HepG2 (cell line): Measurements from ENCODE around the gene VSIG10L2. TPM values are rescaled to one million over a fixed set of nuclear protein-coding genes. Genes with fewer than 3 reads are reported as not detected.

ENCODE experiments used
- ATAD3A ChIP-seq: sonication (generic); formaldehyde crosslinking; IDR thresholded peaks from 2 replicates; pipeline ENCODE4 v1.4.0; 2020; ENCODE audit warnings: missing genetic modification reagents
- ESRRA ChIP-seq: sonication (generic); formaldehyde crosslinking; IDR thresholded peaks from 2 replicates; pipeline ENCODE4 v1.5.1; 2020; ENCODE audit warnings: mild to moderate bottlenecking, low read depth, missing genetic modification reagents
- EZH2 ChIP-seq: conservative IDR thresholded peaks from 2 replicates; pipeline ENCODE4 v1.6.1; 2012; ENCODE audit warnings: mild to moderate bottlenecking, low read depth, low read length, moderate library complexity
- HHEX ChIP-seq: IDR thresholded peaks from 2 replicates; pipeline ENCODE4 v1.6.1; 2016; ENCODE audit warnings: control low read depth
- KMT2B ChIP-seq: IDR thresholded peaks from 2 replicates; pipeline ENCODE4 v1.6.1; 2016; ENCODE audit warnings: missing genetic modification reagents, missing compliant biosample characterization
- NR2F2 ChIP-seq: IDR thresholded peaks from 2 replicates; pipeline ENCODE4 v1.6.1; 2012; ENCODE audit warnings: low read depth, inconsistent platforms, borderline replicate concordance
- PCBP1 ChIP-seq: fragments of 200-400 bp; formaldehyde crosslinking; IDR thresholded peaks from 2 replicates; pipeline ENCODE4 v1.6.1; 2017; ENCODE audit warnings: mild to moderate bottlenecking, low read depth, low read length, borderline replicate concordance
- REPIN1 ChIP-seq: sonication (generic); formaldehyde crosslinking; IDR thresholded peaks from 2 replicates; pipeline ENCODE4 v1.8.0; 2022; ENCODE audit warnings: missing genetic modification reagents, low read depth, mild to moderate bottlenecking, borderline replicate concordance
- SMAD3 ChIP-seq: sonication (generic); formaldehyde crosslinking; IDR thresholded peaks from 2 replicates; pipeline ENCODE4 v1.4.0; 2020; ENCODE audit warnings: missing genetic modification reagents
- SRSF4 ChIP-seq: fragments of 200-400 bp; formaldehyde crosslinking; IDR thresholded peaks from one replicate; pipeline ENCODE4 v1.6.1; 2018; ENCODE audit warnings: mild to moderate bottlenecking, low read depth, low read length, moderate library complexity; ENCODE audit not compliant: poor library complexity, severe bottlenecking
- ZNF121 ChIP-seq: sonication (generic); formaldehyde crosslinking; IDR thresholded peaks from 2 replicates; pipeline ENCODE4 v1.5.0; 2020; ENCODE audit warnings: mild to moderate bottlenecking, missing genetic modification reagents
- ZNF326 ChIP-seq: sonication (generic); formaldehyde crosslinking; IDR thresholded peaks from 2 replicates; pipeline ENCODE4 v1.4.0; 2020; ENCODE audit warnings: missing genetic modification reagents, borderline replicate concordance
- ZNF383 ChIP-seq: sonication (generic); formaldehyde crosslinking; IDR thresholded peaks from 2 replicates; pipeline ENCODE4 v1.4.0; 2020; ENCODE audit warnings: missing genetic modification reagents, mild to moderate bottlenecking, borderline replicate concordance
- ZNF510 ChIP-seq: sonication (generic); formaldehyde crosslinking; IDR thresholded peaks from 2 replicates; pipeline ENCODE4 v1.4.0; 2020; ENCODE audit warnings: low read depth, mild to moderate bottlenecking, missing genetic modification reagents
- ZNF564 ChIP-seq: sonication (generic); formaldehyde crosslinking; IDR thresholded peaks from 2 replicates; pipeline ENCODE4 v1.8.1; 2023; ENCODE audit warnings: mild to moderate bottlenecking, missing genetic modification reagents
- ZNF644 ChIP-seq: IDR thresholded peaks from 2 replicates; pipeline ENCODE4 v1.6.1; 2016; ENCODE audit warnings: low read depth
- ZNF749 ChIP-seq: sonication (generic); formaldehyde crosslinking; IDR thresholded peaks from 2 replicates; pipeline ENCODE4 v1.8.0; 2022; ENCODE audit warnings: mild to moderate bottlenecking, missing genetic modification reagents, moderate library complexity, borderline replicate concordance
- polyA plus RNA-seq, 8 experiments: library from polyadenylated mRNA; depleted of rRNA in 3 of 8; stranded (reverse) in 7 of 8; unstranded in 1 of 8; fragments of >200 nt; fragmentation: Illumina TruSeq in 4 of 8; extraction: Trizol in 4 of 8; gene quantifications; 2 replicates each; pipeline versions ENCODE4 v1.2.1 to v1.2.3, GENCODE V29; 2011 to 2016; ENCODE audit warnings: low read depth in 4 of 8, missing spikeins in 1 of 8, mixed read lengths in 1 of 8; ENCODE audit not compliant: insufficient read depth in 1 of 8
- total RNA-seq, 5 experiments: library from RNA; depleted of rRNA; stranded (reverse); fragments of >200 nt; fragmentation: Illumina TruSeq; extraction: Trizol; gene quantifications; 2 replicates each; pipeline ENCODE4 v1.2.3, GENCODE V29; 2016; ENCODE audit warnings: low read depth in 1 of 5
- TF ChIP-seq, protein P1 (sequence below): sonication (generic); formaldehyde crosslinking; conservative IDR thresholded peaks from 2 replicates; pipeline ENCODE4 v1.8.0; 2022; ENCODE audit warnings: low read depth, missing genetic modification reagents
- TF ChIP-seq, protein P2 (sequence below): sonication (generic); formaldehyde crosslinking; IDR thresholded peaks from 2 replicates; pipeline ENCODE4 v1.9.0; 2021; ENCODE audit warnings: missing genetic modification reagents, borderline replicate concordance
- TF ChIP-seq, protein P3 (sequence below): IDR thresholded peaks from 2 replicates; pipeline ENCODE4 v1.6.1; 2016
- TF ChIP-seq, protein P4 (sequence below): IDR thresholded peaks from 2 replicates; pipeline ENCODE4 v1.6.1; 2016; ENCODE audit warnings: missing compliant biosample characterization, missing genetic modification reagents, borderline replicate concordance

VSIG10L2 gene
- total and polyA plus RNA-seq, 2 of the 13 experiments (the other 11 are each of a cell fraction or from before 2014, with no cell fraction given): 0.21 TPM; not detected in 1

DNA sequence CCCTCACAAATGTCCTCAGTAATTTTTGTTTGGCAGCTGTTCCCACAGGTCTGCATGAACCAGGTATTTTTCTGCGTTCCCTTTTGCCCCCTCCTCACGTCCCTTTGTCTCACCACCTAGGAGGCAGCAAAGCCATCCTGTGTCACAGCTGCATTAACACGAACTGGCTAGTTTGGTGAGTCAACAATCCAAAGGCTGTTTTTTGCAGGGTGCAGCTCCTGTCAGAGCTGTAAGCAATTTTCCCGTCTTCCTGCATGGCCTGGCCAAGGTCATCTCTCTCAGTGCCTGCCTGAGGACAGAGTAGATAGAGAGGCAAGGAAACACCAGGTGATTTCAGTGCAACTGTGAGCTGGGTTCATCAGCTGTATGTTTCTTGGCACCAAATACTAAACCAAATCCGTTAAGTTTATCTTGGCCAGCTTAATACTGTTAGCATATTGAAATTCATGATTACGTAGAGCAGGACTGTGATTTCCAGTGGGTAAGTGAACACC, 20.6 kb upstream of the VSIG10L2 start (continued):
- TF ChIP-seq ZNF121 (CRISPR knock-in tag): no peak
- TF ChIP-seq, protein P1, sequence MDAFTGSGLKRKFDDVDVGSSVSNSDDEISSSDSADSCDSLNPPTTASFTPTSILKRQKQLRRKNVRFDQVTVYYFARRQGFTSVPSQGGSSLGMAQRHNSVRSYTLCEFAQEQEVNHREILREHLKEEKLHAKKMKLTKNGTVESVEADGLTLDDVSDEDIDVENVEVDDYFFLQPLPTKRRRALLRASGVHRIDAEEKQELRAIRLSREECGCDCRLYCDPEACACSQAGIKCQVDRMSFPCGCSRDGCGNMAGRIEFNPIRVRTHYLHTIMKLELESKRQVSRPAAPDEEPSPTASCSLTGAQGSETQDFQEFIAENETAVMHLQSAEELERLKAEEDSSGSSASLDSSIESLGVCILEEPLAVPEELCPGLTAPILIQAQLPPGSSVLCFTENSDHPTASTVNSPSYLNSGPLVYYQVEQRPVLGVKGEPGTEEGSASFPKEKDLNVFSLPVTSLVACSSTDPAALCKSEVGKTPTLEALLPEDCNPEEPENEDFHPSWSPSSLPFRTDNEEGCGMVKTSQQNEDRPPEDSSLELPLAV: no peak
- no peak for TF ChIP-seq EZH2
- TF ChIP-seq, protein P2, sequence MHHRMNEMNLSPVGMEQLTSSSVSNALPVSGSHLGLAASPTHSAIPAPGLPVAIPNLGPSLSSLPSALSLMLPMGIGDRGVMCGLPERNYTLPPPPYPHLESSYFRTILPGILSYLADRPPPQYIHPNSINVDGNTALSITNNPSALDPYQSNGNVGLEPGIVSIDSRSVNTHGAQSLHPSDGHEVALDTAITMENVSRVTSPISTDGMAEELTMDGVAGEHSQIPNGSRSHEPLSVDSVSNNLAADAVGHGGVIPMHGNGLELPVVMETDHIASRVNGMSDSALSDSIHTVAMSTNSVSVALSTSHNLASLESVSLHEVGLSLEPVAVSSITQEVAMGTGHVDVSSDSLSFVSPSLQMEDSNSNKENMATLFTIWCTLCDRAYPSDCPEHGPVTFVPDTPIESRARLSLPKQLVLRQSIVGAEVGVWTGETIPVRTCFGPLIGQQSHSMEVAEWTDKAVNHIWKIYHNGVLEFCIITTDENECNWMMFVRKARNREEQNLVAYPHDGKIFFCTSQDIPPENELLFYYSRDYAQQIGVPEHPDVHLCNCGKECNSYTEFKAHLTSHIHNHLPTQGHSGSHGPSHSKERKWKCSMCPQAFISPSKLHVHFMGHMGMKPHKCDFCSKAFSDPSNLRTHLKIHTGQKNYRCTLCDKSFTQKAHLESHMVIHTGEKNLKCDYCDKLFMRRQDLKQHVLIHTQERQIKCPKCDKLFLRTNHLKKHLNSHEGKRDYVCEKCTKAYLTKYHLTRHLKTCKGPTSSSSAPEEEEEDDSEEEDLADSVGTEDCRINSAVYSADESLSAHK (CRISPR knock-in tag): no peak
- TF ChIP-seq ZNF644 (CRISPR knock-in tag): 0 out of 2 replicates have a peak, but pooled peaks have one; percentile 26
- no peak for TF ChIP-seq SMAD3 (CRISPR knock-in tag)
- TF ChIP-seq SRSF4: no peak
- TF ChIP-seq ZNF749 (CRISPR knock-in tag): no peak
- TF ChIP-seq ESRRA (CRISPR knock-in tag): peak; percentile 73; the same call in 1 of the 2 replicates
- TF ChIP-seq, protein P3, sequence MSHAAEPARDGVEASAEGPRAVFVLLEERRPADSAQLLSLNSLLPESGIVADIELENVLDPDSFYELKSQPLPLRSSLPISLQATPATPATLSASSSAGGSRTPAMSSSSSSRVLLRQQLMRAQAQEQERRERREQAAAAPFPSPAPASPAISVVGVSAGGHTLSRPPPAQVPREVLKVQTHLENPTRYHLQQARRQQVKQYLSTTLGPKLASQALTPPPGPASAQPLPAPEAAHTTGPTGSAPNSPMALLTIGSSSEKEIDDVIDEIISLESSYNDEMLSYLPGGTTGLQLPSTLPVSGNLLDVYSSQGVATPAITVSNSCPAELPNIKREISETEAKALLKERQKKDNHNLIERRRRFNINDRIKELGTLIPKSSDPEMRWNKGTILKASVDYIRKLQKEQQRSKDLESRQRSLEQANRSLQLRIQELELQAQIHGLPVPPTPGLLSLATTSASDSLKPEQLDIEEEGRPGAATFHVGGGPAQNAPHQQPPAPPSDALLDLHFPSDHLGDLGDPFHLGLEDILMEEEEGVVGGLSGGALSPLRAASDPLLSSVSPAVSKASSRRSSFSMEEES: no peak; the same call in 1 of the 2 replicates
- TF ChIP-seq ZNF510: no peak
- no peak for TF ChIP-seq HHEX
- TF ChIP-seq REPIN1: 0 out of 2 replicates have a peak, but pooled peaks have one; percentile 49
- TF ChIP-seq NR2F2: no peak
- TF ChIP-seq ATAD3A (CRISPR knock-in tag): no peak
- TF ChIP-seq, protein P4, sequence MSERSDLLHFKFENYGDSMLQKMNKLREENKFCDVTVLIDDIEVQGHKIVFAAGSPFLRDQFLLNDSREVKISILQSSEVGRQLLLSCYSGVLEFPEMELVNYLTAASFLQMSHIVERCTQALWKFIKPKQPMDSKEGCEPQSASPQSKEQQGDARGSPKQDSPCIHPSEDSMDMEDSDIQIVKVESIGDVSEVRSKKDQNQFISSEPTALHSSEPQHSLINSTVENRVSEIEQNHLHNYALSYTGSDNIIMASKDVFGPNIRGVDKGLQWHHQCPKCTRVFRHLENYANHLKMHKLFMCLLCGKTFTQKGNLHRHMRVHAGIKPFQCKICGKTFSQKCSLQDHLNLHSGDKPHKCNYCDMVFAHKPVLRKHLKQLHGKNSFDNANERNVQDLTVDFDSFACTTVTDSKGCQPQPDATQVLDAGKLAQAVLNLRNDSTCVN (CRISPR knock-in tag): no peak
- no peak for TF ChIP-seq PCBP1
- TF ChIP-seq KMT2B: no peak
- TF ChIP-seq ZNF383: no peak
- no peak for TF ChIP-seq ZNF326 (CRISPR knock-in tag)
- TF ChIP-seq ZNF564 (CRISPR knock-in tag): no peak
